Measurements from ENCODE around the gene TSPAN9.

TSPAN9 gene

DNA sequence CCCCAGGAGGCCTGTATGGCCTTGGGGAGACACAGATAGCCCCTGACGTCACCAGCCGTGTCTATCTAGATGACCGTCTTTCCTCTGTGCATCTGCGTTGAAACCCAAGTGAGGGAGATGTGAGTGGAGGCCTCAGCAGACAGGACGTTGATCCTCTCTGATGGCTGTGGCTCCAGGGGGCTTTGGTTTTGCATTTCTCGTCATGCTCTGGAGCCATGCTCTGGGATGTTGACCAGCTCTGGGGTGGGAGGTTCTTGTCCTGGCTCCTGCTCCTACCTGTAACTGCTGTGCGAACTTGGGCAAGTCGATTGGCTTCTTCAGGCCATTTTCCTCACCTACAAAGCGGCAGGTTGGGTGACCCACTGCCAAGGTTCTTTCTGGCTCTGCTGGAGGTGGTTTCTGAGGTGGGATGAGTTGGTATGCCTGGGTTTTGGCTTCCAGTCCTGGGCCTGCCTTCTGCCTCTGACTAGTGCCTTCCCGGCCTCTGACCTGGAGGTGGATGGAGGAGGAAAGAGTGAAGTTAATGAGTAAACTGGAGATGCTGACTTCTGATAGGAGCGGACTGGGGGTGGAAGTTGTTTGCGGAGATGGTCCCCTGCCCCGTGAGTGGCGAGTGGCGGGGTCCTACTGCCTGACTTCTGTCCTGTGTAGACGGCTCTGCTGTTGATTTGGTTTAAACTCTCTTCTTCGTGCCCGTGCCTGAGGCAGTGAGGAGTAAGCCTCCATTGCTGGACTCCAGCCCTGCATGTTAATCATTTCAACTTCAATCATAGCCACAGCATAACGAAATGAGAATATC is 8.4 kb downstream of the TSPAN9 start:
- no peak for DNase-seq (ENCODE audit: low read depth)
- TF ChIP-seq, protein P1, sequence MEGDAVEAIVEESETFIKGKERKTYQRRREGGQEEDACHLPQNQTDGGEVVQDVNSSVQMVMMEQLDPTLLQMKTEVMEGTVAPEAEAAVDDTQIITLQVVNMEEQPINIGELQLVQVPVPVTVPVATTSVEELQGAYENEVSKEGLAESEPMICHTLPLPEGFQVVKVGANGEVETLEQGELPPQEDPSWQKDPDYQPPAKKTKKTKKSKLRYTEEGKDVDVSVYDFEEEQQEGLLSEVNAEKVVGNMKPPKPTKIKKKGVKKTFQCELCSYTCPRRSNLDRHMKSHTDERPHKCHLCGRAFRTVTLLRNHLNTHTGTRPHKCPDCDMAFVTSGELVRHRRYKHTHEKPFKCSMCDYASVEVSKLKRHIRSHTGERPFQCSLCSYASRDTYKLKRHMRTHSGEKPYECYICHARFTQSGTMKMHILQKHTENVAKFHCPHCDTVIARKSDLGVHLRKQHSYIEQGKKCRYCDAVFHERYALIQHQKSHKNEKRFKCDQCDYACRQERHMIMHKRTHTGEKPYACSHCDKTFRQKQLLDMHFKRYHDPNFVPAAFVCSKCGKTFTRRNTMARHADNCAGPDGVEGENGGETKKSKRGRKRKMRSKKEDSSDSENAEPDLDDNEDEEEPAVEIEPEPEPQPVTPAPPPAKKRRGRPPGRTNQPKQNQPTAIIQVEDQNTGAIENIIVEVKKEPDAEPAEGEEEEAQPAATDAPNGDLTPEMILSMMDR (conservative IDR thresholded peaks at IDR 0.05; ENCODE audit: low read length): no peak
- H3K4me3 ChIP-seq (ENCODE audit: low read length): no peak overlapping the region

DNA sequence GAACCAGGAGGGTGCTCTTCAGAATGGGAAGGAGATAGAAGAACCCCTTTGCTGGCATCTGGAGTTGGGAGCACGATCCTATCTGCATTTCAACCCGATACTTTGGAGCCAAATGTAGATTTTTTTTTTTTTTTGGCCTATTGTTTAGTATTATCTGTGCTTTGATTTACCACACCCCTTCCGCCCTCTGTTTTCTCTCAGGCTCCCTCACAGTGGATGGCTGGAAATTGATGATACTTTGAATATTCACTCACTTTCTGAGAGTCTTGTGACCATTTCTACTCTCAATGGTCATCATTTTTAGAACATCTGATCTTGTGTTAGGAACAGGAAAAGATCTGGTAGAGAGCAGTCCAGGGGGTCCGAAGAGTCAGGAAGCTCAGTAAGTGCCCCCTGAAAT is 9.0 kb downstream of the TSPAN9 start:
- H3K4me3 ChIP-seq (ENCODE audit: low read length): no peak overlapping the region
- TF ChIP-seq, protein P1 (conservative IDR thresholded peaks at IDR 0.05; ENCODE audit: low read length): no peak
- DNase-seq (ENCODE audit: low read depth): no peak

DNA sequence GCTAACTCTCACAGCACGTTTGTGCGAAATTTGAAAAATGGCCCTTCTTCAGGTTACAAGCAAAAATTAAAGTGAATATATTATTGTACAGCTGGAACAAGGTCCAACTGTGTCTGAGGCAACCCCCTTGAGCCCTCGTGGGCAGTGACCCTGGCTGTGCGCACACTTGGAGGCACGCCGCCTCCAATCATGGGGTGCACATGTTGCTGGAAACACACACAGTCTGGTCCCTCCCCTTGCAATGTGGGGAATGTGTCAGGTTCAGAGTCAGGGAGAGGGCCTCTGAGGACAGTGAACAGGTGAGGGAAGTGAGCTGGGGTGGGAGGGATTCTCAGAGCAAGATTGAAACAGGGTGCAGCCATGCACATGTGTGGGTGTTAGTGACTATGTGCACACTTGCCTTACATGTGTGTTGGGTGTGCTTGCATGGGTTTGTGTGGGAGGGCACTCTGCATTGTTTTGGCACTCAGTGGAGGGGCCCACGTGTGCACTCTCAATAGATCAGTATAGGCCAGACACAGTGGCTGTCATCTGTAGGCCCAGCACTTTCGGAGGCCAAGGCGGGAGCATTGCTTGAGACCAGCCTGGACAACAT is 9.6 kb downstream of the TSPAN9 start:
- H3K4me3 ChIP-seq (ENCODE audit: low read length): no peak overlapping the region
- DNase-seq (ENCODE audit: low read depth): no peak
- TF ChIP-seq, protein P1 (conservative IDR thresholded peaks at IDR 0.05; ENCODE audit: low read length): no peak

DNA sequence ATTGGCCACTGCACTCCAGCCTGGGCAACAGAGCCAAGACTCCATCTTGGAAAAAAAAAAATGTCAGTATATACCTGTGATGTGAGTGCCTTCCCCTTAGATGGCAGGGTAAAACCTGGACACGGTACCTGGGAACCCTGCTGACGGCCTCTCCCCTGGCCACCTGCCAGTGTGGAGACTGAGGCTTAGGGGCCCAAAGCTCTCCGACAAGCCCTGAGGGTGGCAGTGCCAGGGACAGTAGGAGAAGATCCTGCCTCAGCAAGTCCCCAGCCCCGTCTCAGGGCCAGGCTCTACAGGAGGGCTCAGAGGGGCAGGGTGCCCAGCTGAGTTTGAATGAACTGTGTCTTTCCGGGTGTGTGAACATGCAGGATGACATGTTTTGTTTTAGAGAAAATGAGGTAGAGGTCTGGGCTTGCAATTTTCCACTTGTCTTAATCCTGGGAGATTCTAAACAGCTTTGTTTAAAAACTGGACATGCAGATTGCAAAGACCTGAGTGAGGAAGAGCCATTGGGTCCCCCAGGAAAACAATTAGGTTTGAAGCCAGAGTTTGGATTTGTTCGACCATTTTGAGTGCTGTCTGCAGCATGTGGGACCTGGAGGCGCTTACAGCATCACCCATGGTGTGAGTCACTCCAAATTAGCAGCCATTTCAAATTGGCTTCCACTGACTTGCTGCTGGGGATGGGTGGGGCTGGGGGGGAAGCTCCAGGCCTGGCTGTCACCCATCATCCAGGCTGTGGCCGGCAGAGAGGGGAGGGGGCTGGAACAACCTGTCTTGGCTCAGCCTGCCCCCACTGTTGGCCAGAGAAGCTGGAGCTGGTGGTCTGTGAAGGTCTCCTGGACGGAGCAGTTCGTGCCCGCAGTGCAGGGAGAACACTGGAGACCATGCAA is 10.8 kb downstream of the TSPAN9 start:
- no peak for DNase-seq (ENCODE audit: low read depth)
- no peak overlapping the region for H3K4me3 ChIP-seq (ENCODE audit: low read length)
- TF ChIP-seq, protein P1 (conservative IDR thresholded peaks at IDR 0.05; ENCODE audit: low read length): no peak

DNA sequence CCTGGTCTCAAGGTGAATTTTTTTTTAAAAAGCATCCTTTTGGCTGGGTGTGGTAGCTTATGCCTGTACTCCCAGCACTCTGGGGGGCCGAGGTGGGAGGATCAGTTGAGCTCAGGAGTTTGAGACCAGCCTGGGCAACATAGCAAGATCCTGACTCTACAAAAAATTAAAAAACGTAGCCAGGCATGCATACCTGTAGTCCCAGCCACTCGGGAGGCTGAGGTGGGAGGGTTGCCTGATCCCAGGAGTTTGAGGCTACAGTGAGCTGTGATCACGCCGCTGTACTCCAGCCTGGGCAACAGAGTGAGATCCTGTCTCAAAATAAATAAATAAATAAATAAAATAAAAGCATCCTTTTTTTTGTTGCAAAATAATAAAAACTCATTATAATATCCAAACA is 12.4 kb downstream of the TSPAN9 start:
- no peak overlapping the region for H3K4me3 ChIP-seq (ENCODE audit: low read length)
- TF ChIP-seq, protein P1 (conservative IDR thresholded peaks at IDR 0.05; ENCODE audit: low read length): no peak

DNA sequence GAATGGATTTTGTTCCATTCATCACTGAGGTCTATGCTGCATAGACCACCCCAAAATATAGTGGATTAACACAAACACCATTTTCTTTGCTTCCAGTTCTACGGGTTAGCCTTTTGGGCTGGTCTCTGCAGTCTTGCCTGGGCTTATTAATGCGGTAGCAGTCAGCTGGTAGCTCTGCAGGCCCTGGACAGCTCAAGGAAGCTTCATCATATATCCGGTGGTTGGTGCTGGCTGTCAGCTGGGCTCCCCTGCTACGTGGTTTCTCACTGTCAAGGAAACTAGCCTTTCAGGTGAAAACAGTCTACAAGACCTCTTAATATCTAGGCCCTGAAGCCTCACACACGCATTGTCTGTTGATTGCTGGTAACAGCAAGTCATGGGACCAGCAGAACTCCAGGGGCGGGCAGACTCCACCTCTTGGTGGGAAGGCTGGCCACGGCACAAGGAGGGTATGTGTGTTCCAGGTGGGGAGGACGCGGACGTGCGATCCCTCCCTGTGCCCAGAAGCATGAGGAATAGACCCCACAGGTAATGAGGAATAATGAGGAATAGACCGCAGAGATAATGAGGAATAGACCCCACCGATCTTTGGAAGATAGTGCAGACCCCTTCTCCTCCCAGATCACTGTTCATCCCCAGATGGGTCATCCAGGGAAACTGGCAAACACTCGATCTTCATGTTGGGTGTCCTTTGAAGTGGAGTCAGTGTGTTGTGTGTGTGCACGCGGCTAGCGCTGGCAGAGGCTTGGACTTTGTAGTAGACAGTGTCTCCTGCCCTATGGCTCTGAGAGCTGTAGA is 13.3 kb downstream of the TSPAN9 start:
- H3K4me3 ChIP-seq (ENCODE audit: low read length): no peak overlapping the region
- DNase-seq (ENCODE audit: low read depth): no peak
- TF ChIP-seq, protein P1 (conservative IDR thresholded peaks at IDR 0.05; ENCODE audit: low read length): no peak

More for the DNA sequence above, 12.4 kb downstream of the TSPAN9 start:
- no peak for DNase-seq (ENCODE audit: low read depth)

Measured in AG10803 (cell line).